Mucosa of rectum (tissue), 2 donors: Measurements from ENCODE around the gene DMAP1.

Experiments
- H3K27ac ChIP-seq, 2 donors: one replicate each; pipeline ENCODE4 v1.7.0; 2013; ENCODE audit warnings: inconsistent platforms in 2 of 2, low read depth in 2 of 2, low read length in 2 of 2
- H3K27me3 ChIP-seq, 2 donors: one replicate each; pipeline ENCODE4 v1.7.0; 2013; ENCODE audit warnings: low read length in 2 of 2; ENCODE audit not compliant: control insufficient read depth in 2 of 2, insufficient read depth in 2 of 2
- H3K36me3 ChIP-seq, 2 donors: one replicate each; pipeline ENCODE4 v1.7.0; 2013; ENCODE audit warnings: low read length in 2 of 2; ENCODE audit not compliant: control insufficient read depth in 2 of 2, insufficient read depth in 2 of 2
- H3K4me1 ChIP-seq, 2 donors: one replicate each; pipeline ENCODE4 v1.7.0; 2013; ENCODE audit warnings: low read length in 2 of 2, mild to moderate bottlenecking in 1 of 2; ENCODE audit not compliant: control insufficient read depth in 2 of 2, insufficient read depth in 2 of 2
- H3K4me3 ChIP-seq, 2 donors: one replicate each; pipeline ENCODE4 v1.7.0; 2013; ENCODE audit warnings: low read length in 2 of 2
- H3K9ac ChIP-seq, 2 donors: one replicate each; pipeline ENCODE4 v1.7.0; 2013; ENCODE audit warnings: low read length in 2 of 2, low read depth in 1 of 2, mild to moderate bottlenecking in 1 of 2
- H3K9me3 ChIP-seq, 2 donors: one replicate each; pipeline ENCODE4 v1.7.0; 2013; ENCODE audit warnings: low read length in 2 of 2; ENCODE audit not compliant: control insufficient read depth in 2 of 2
- donor health status: healthy.
- donor health status: Normal muscosa, but diverticular disease.

The DMAP1 gene

GRCh38 chr1:44217809-44218410, 4.6 kb downstream of the DMAP1 start:
- Histone ChIP-seq H3K4me1 (peaks cover 9 to 18% of the 10 kb centered on the region in 2 donors), H3K9me3 (no peaks in the 10 kb centered on the region), H3K27me3 (no peaks in the 10 kb centered on the region), H3K4me3 (no peak overlapping the region), H3K9ac (no peak overlapping the region), H3K27ac (no peak overlapping the region), H3K36me3 (peaks cover 48 to 59% of the 10 kb centered on the region in 2 donors)

- Histone ChIP-seq H3K36me3 (peaks cover 48 to 59% of the 10 kb centered on the region in 2 donors), H3K9me3 (no peaks in the 10 kb centered on the region)
Observed at GRCh38 chr1:44218503-44219300, 5.4 kb downstream of the DMAP1 start.

GRCh38 chr1:44219301-44219626, 6.0 kb downstream of the DMAP1 start:
- H3K9ac ChIP-seq, result no peak overlapping the region
- H3K4me1 ChIP-seq, result peaks cover 9 to 10% of the 10 kb centered on the region in 2 donors
- H3K27ac ChIP-seq, result no peak overlapping the region
- H3K27me3 ChIP-seq, result no peaks in the 10 kb centered on the region
- no peaks in the 10 kb centered on the region for H3K9me3 ChIP-seq
- no peak overlapping the region for H3K4me3 ChIP-seq
- H3K36me3 ChIP-seq, result peaks cover 48 to 59% of the 10 kb centered on the region in 2 donors

More at GRCh38 chr1:44218503-44219300, 5.4 kb downstream of the DMAP1 start:
- H3K4me1 ChIP-seq, result peaks cover 9 to 15% of the 10 kb centered on the region in 2 donors
- no peak overlapping the region for H3K9ac ChIP-seq
- no peak overlapping the region for H3K27ac ChIP-seq
- no peaks in the 10 kb centered on the region for H3K27me3 ChIP-seq
- H3K4me3 ChIP-seq, result no peak overlapping the region

- H3K36me3 ChIP-seq, result peaks cover 41 to 54% of the 10 kb centered on the region in 2 donors
- H3K9me3 ChIP-seq, result no peaks in the 10 kb centered on the region
- H3K27me3 ChIP-seq, result no peaks in the 10 kb centered on the region
- peaks cover 8 to 10% of the 10 kb centered on the region in 2 donors for H3K4me1 ChIP-seq
- no peak overlapping the region for H3K4me3 ChIP-seq
- no peak overlapping the region for H3K27ac ChIP-seq
- H3K9ac ChIP-seq, result no peak overlapping the region
Observed at GRCh38 chr1:44220001-44220751, 6.9 kb downstream of the DMAP1 start.

GRCh38 chr1:44220755-44221154, 7.5 kb downstream of the DMAP1 start:
- Histone ChIP-seq H3K27ac (no peak overlapping the region), H3K27me3 (no peaks in the 10 kb centered on the region), H3K9ac (no peak overlapping the region), H3K4me3 (no peak overlapping the region), H3K9me3 (no peaks in the 10 kb centered on the region), H3K36me3 (peaks cover 38 to 48% of the 10 kb centered on the region in 2 donors), H3K4me1 (peaks cover 7 to 10% of the 10 kb centered on the region in 2 donors)

GRCh38 chr1:44221769-44222168, 8.5 kb downstream of the DMAP1 start:
- H3K4me3 ChIP-seq, result no peak overlapping the region
- peaks cover 34 to 41% of the 10 kb centered on the region in 2 donors for H3K36me3 ChIP-seq
- H3K27me3 ChIP-seq, result no peaks in the 10 kb centered on the region
- H3K9ac ChIP-seq, result no peak overlapping the region
- peaks cover 7 to 10% of the 10 kb centered on the region in 2 donors for H3K4me1 ChIP-seq
- H3K9me3 ChIP-seq, result no peaks in the 10 kb centered on the region
- H3K27ac ChIP-seq, result no peak overlapping the region

GRCh38 chr1:44222397-44223186, 9.3 kb downstream of the DMAP1 start:
- H3K27me3 ChIP-seq, result no peaks in the 10 kb centered on the region
- H3K9ac ChIP-seq, result peak overlapping the region in 1 of 2 donors; percentile 24
- H3K4me3 ChIP-seq, result no peak overlapping the region
- H3K4me1 ChIP-seq, result peaks cover 7 to 13% of the 10 kb centered on the region in 2 donors
- H3K36me3 ChIP-seq, result peaks cover 34 to 41% of the 10 kb centered on the region in 2 donors
- H3K9me3 ChIP-seq, result no peaks in the 10 kb centered on the region
- no peak overlapping the region for H3K27ac ChIP-seq

GRCh38 chr1:44223187-44223610, 9.9 kb downstream of the DMAP1 start:
- H3K9me3 ChIP-seq, result no peaks in the 10 kb centered on the region
- H3K27me3 ChIP-seq, result no peaks in the 10 kb centered on the region
- H3K36me3 ChIP-seq, result peaks cover 32 to 37% of the 10 kb centered on the region in 2 donors

GRCh38 chr1:44225761-44226160, 12.5 kb downstream of the DMAP1 start:
- Histone ChIP-seq H3K36me3 (peaks cover 7 to 11% of the 10 kb centered on the region in 2 donors), H3K9ac (no peak overlapping the region), H3K4me1 (peaks cover 0 to 5% of the 10 kb centered on the region in 2 donors), H3K27me3 (no peaks in the 10 kb centered on the region), H3K4me3 (no peak overlapping the region), H3K27ac (no peak overlapping the region), H3K9me3 (no peaks in the 10 kb centered on the region)

More at GRCh38 chr1:44223187-44223610, 9.9 kb downstream of the DMAP1 start:
- Histone ChIP-seq H3K9ac (peak overlapping the region in 1 of 2 donors; percentile 24), H3K4me1 (peaks cover 2 to 7% of the 10 kb centered on the region in 2 donors), H3K4me3 (no peak overlapping the region), H3K27ac (no peak overlapping the region)
